A549 (cell line): ENCODE results near the gene COL5A1. TPM values are rescaled to one million over a fixed set of nuclear protein-coding genes. Genes with fewer than 3 reads are reported as not detected.

Experiments used
- ATAC-seq, 2 experiments: fragments of 200-7000 bp in 1 of 2; fragments of >200 bp in 1 of 2; cut with Nextera tagmentation in 1 of 2; cut with Tn5 transposase in 1 of 2; 3 replicates each; pipeline versions ENCODE4 v1.8.0 to v1.9.1; 2018 to 2020; ENCODE audit warnings: mild to moderate bottlenecking in 1 of 2, moderate library complexity in 1 of 2
- CTCF ChIA-PET: fragments of 300-600 bp; sonication (Branson Sonifier 250); formaldehyde crosslinking; extraction: SDS; loops from one replicate; lab custom pipeline; 2021; ENCODE audit warnings: antibody characterized with exemption, inconsistent platforms; lab: Yijun Ruan, JAX
- POLR2A ChIA-PET: fragments of 350-600 bp; formaldehyde crosslinking; extraction: SDS; loops from one replicate; lab custom pipeline; 2021; ENCODE audit warnings: antibody characterized with exemption, inconsistent platforms; lab: Yijun Ruan, JAX
- DNase-seq, 2 experiments: peaks; one replicate each; pipeline versions ENCODE4 v3.0.0 to v3.0.0-alpha.2; 2011 to 2016; ENCODE audit warnings: low read depth in 1 of 2, low spot score in 1 of 2
- FAIRE-seq: peaks from 2 replicates; lab custom pipeline; 2011; peaks lifted over from hg19 to GRCh38; lab: Jason Lieb, UNC
- H3K27ac ChIP-seq, 2 experiments: fragments of >200 bp; sonication (Bioruptor Twin); formaldehyde crosslinking; 3 replicates each; pipeline ENCODE4 v1.5.1; 2016 to 2017
- H3K4me1 ChIP-seq: fragments of >200 bp; sonication (Bioruptor Twin); formaldehyde crosslinking; 3 replicates; pipeline ENCODE4 v1.6.1; 2016
- H3K4me2 ChIP-seq: fragments of >200 bp; sonication (Bioruptor Twin); formaldehyde crosslinking; 3 replicates; pipeline ENCODE4 v1.6.1; 2016
- H3K4me3 ChIP-seq: fragments of >200 bp; sonication (Bioruptor Twin); formaldehyde crosslinking; 3 replicates; pipeline ENCODE4 v1.5.1; 2016
- H3K9me3 ChIP-seq: fragments of >200 bp; sonication (Bioruptor Twin); formaldehyde crosslinking; 3 replicates; pipeline ENCODE4 v1.6.1; 2016
- EP300 ChIP-seq, 2 experiments: fragments of >200 bp; sonication (Bioruptor Twin); formaldehyde crosslinking; IDR thresholded peaks; 2 replicates in 1 of 2; 3 replicates in 1 of 2; pipeline ENCODE4 v1.6.1; 2016 to 2017
- FOSB ChIP-seq: fragments of 250-450 bp; sonication (Bioruptor Pico); IDR thresholded peaks from 2 replicates; pipeline ENCODE4 v1.5.0; 2020; ENCODE audit warnings: mild to moderate bottlenecking, moderate library complexity
- GATA3 ChIP-seq: IDR thresholded peaks from 2 replicates; pipeline ENCODE4 v1.6.1; 2012; ENCODE audit warnings: borderline replicate concordance
- HDAC2 ChIP-seq: fragments of 200-600 bp; sonication (generic); IDR thresholded peaks from 2 replicates; pipeline ENCODE4 v1.6.1; 2016
- HES2 ChIP-seq: fragments of >200 bp; sonication (Bioruptor Twin); formaldehyde crosslinking; IDR thresholded peaks from 2 replicates; pipeline ENCODE4 v1.6.1; 2016
- HEYL ChIP-seq: fragments of 250-450 bp; sonication (Bioruptor Pico); IDR thresholded peaks from 2 replicates; pipeline ENCODE4 v1.8.0; 2021; ENCODE audit warnings: mild to moderate bottlenecking, moderate library complexity
- HOXA7 ChIP-seq: fragments of 250-450 bp; sonication (Bioruptor Pico); IDR thresholded peaks from 2 replicates; pipeline ENCODE4 v1.5.0; 2020; ENCODE audit warnings: mild to moderate bottlenecking, moderate library complexity
- HOXB5 ChIP-seq: fragments of 250-450 bp; sonication (Bioruptor Pico); IDR thresholded peaks from 2 replicates; pipeline ENCODE4 v1.5.0; 2020; ENCODE audit warnings: mild to moderate bottlenecking, moderate library complexity
- JUNB ChIP-seq: fragments of >200 bp; sonication (Bioruptor Twin); formaldehyde crosslinking; IDR thresholded peaks from 2 replicates; pipeline ENCODE4 v1.6.1; 2016
- KDM1A ChIP-seq: fragments of 200-600 bp; sonication (generic); IDR thresholded peaks from 2 replicates; pipeline ENCODE4 v1.6.1; 2016; ENCODE audit warnings: low read depth, mild to moderate bottlenecking
- NFE2L2 ChIP-seq: fragments of 150-350 bp; conservative IDR thresholded peaks from 2 replicates; pipeline ENCODE4 v1.6.1; 2014; ENCODE audit warnings: low read length
- NR3C1 ChIP-seq: fragments of >200 bp; sonication (Bioruptor Twin); formaldehyde crosslinking; IDR thresholded peaks from 3 replicates; pipeline ENCODE4 v1.6.1; 2017
- POLR2AphosphoS2 ChIP-seq: conservative IDR thresholded peaks from 2 replicates; pipeline ENCODE4 v1.6.1; 2012; ENCODE audit warnings: low read length, improper control_type of control experiment, inconsistent platforms
- RAD21 ChIP-seq, 2 experiments: fragments of >200 bp in 1 of 2; sonication (Bioruptor Twin) in 1 of 2; formaldehyde crosslinking in 1 of 2; IDR thresholded peaks in 1 of 2; conservative IDR thresholded peaks in 1 of 2; 2 replicates in 1 of 2; 3 replicates in 1 of 2; pipeline ENCODE4 v1.6.1; 2012 to 2018; ENCODE audit warnings: inconsistent platforms in 1 of 2
- RNF2 ChIP-seq: fragments of 200-600 bp; sonication (generic); IDR thresholded peaks from 2 replicates; pipeline ENCODE4 v1.6.1; 2016; ENCODE audit warnings: low read depth, mild to moderate bottlenecking, antibody characterized with exemption, moderate library complexity, borderline replicate concordance
- SMC3 ChIP-seq: fragments of >200 bp; sonication (Bioruptor Twin); formaldehyde crosslinking; IDR thresholded peaks from 3 replicates; pipeline ENCODE4 v1.6.1; 2018; ENCODE audit warnings: inconsistent platforms
- SREBF2 ChIP-seq: fragments of 450-650 bp; IDR thresholded peaks from 2 replicates; pipeline ENCODE4 v1.6.1; 2014; ENCODE audit warnings: mild to moderate bottlenecking, moderate library complexity
- USF2 ChIP-seq: fragments of 450-650 bp; IDR thresholded peaks from 2 replicates; pipeline ENCODE4 v1.6.1; 2014; ENCODE audit warnings: antibody characterized with exemption
- ZFP36 ChIP-seq: fragments of 450-650 bp; IDR thresholded peaks from 2 replicates; pipeline ENCODE4 v1.6.1; 2014; ENCODE audit warnings: borderline replicate concordance; ENCODE audit not compliant: partially characterized antibody
- ZSCAN20 ChIP-seq: fragments of 250-450 bp; sonication (Bioruptor Pico); IDR thresholded peaks from 2 replicates; pipeline ENCODE4 v1.8.0; 2022; ENCODE audit warnings: mild to moderate bottlenecking, moderate library complexity
- WGBS: methylation state at CpG from one replicate; pipeline ENCODE4 v1.1.6; 2017; ENCODE audit errors: missing lambda C conversion rate; 5-methylcytosine and 5-hydroxymethylcytosine counted together
- polyA plus RNA-seq, 4 experiments: library from polyadenylated mRNA; depleted of rRNA in 3 of 4; stranded (reverse); fragments of >200 nt; fragmentation: RNase III in 1 of 4; extraction: RNeasy Plus Mini Kit Qiagen cat#74134 plus additional on column Dnase treatment in 1 of 4; gene quantifications; 2 replicates in 3 of 4; 3 replicates in 1 of 4; pipeline ENCODE4 v1.2.3, GENCODE V29; 2011 to 2017

COL5A1 gene
- polyA plus RNA-seq, 2 of the 4 experiments (the other 2 are of a cell fraction) = 16.1 to 67.5 TPM

DNA sequence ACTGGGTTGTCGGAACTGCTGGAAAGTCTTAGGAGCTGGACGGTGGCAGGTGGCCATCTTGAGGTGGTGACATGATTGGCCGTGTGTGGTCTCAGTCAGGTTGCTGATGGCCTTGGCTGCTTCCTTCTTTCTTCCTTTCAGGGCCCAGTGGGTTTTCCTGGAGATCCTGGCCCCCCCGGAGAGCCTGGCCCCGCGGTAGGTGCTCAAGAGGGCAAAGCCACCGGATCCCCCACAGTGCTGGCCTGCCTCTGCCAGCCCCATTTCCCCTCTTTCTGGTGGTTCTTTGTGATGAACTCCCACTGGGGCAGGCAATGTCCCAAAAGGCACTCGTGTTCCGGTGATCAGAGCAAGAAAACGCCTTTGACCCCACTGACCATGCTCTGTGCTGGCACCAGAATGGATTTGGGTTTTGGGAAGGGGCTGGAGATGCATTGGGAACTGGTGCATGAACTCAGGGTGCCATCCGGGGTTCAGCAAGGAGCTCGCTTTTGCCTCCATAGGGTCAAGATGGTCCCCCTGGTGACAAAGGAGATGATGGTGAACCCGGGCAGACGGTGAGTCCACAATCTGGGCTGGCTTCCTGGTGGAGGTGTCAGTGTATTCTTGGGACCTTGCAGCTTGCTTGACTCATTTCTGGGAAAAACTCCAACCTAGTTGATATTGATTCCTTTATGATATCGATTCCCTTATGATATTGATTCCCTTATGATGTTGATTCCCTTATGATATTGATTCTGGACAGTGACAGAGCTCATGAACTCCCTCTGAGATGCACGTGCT, 174.0 kb downstream of the COL5A1 start:
- DNase-seq (no peak), FAIRE-seq (no peak), ATAC-seq (no peak)
- Histone ChIP-seq H3K9me3 (no peaks in the 10 kb centered on the region), H3K4me2 (no peak overlapping the region), H3K27ac (no peak overlapping the region), H3K4me1 (no peaks in the 10 kb centered on the region), H3K4me3 (no peak overlapping the region)
- CTCF ChIA-PET = interaction anchor here (1.5 to 1.9 kb wide), 2 partner anchors 8 to 37 kb away, joined by 5 to 7 read pairs; no protein-coding TSS in a partner anchor
- POLR2A ChIA-PET = no interaction called here
- 77% methylated on average over 15 of the region's 16 CpGs for whole genome bisulfite sequencing
- TF ChIP-seq HDAC2 = no peak
- TF ChIP-seq HEYL = no peak
- peak; percentile 53 for TF ChIP-seq ZFP36

GRCh38 chr9:134816264-134816663, 174.7 kb downstream of the COL5A1 start:
- TF ChIP-seq RAD21 (conservative IDR thresholded peaks at IDR 0.05 in 1 of 2, IDR thresholded peaks at IDR 0.05 in 1 of 2) (no peak), POLR2AphosphoS2 (no peak), USF2 (no peak), ZSCAN20 (no peak), FOSB (no peak), KDM1A (no peak), NR3C1 (no peak), JUNB (no peak)
- Histone ChIP-seq H3K9me3 (no peaks in the 10 kb centered on the region), H3K4me1 (no peaks in the 10 kb centered on the region), H3K4me3 (no peak overlapping the region), H3K4me2 (no peak overlapping the region), H3K27ac (no peak overlapping the region)
- ChIA-PET CTCF (no interaction called here), POLR2A (no interaction called here)
- DNase-seq = no peak
- WGBS = 88% methylated on average over 15 of the region's 16 CpGs
- FAIRE-seq = no peak
- ATAC-seq = no peak

DNA sequence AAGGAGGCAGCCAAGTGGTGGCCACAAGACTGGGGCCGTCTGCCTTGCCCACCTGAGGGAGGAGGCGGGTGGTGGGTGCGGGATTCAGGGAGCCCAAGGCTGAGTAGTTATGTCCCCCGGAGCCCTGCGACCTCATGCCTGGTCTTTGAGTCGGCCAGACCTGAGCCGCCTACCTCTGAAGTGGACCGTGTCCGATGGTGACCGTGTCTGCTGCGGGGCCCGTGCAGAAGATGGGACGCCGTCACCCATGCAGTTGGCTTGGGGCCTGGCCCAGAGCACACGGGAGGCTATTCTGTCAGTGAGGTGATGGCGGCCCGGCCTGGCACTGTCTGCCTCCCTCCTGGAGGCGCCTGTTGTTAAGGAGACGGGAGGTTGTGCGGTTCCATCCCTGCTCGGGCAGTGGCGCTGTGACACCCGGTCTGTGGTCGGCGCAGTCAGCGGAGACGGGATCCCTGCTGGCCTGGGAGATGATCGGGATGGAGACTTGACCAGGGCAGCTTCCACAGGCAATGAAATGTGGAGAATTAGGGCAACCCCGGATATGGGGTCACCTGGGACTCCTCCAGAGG, 176.5 kb downstream of the COL5A1 start:
- WGBS = 79% methylated on average over 16 of the region's 29 CpGs
- Histone ChIP-seq H3K9me3 (no peaks in the 10 kb centered on the region), H3K4me2 (no peak overlapping the region), H3K27ac (no peak overlapping the region), H3K4me1 (no peaks in the 10 kb centered on the region), H3K4me3 (no peak overlapping the region)
- no peak for DNase-seq
- CTCF ChIA-PET = no interaction called here
- TF ChIP-seq NFE2L2 = no peak
- TF ChIP-seq ZSCAN20 = no peak
- TF ChIP-seq HEYL = no peak
- no peak for TF ChIP-seq HES2
- TF ChIP-seq RNF2 = no peak
- TF ChIP-seq EP300 (IDR thresholded peaks at IDR 0.05) = no peak
- TF ChIP-seq HOXB5 (CRISPR knock-in tag) = no peak
- no peak for TF ChIP-seq HOXA7 (CRISPR knock-in tag)
- no peak for TF ChIP-seq GATA3
- no peak for TF ChIP-seq SMC3
- TF ChIP-seq SREBF2 = no peak
- no peak for ATAC-seq
- no peak for FAIRE-seq
- POLR2A ChIA-PET = no interaction called here

DNA sequence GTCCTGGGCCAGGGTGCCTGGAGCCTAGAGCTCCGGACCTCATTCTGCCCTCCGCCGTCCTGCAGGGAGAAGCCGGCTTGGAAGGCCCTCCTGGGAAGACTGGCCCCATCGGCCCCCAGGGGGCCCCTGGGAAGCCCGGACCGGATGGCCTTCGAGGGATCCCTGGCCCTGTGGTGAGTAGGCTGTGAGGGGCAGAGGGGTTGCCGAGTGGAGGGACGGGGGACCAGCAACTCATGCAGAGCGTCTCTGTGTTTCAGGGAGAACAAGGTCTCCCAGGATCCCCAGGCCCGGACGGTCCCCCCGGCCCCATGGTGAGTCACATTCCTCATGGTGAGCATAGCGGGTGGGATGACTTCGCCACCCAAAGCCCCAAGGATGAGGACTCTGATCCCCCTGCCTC, 177.0 kb downstream of the COL5A1 start:
- FAIRE-seq (no peak), ATAC-seq (no peak), DNase-seq (no peak)
- CTCF ChIA-PET = interaction anchor here (1.2 kb wide), 1 partner anchor 369 kb away, joined by 3 read pairs; no protein-coding TSS in a partner anchor
- POLR2A ChIA-PET = no interaction called here
- no peak overlapping the region for H3K4me2 ChIP-seq
- H3K4me3 ChIP-seq = no peak overlapping the region
- H3K27ac ChIP-seq = no peak overlapping the region
- no peaks in the 10 kb centered on the region for H3K4me1 ChIP-seq
- no peaks in the 10 kb centered on the region for H3K9me3 ChIP-seq
- no peak for TF ChIP-seq NR3C1
- TF ChIP-seq USF2 = no peak
- no peak for TF ChIP-seq ZSCAN20
- no peak for TF ChIP-seq HOXB5 (CRISPR knock-in tag)
- WGBS = 90% methylated on average over 2 of the region's 16 CpGs
